ENCODE results near the gene GPALPP1.

GRCh38 chr13:44955406-44955805, 33.9 kb upstream of the GPALPP1 start:
- TF ChIP-seq CTCF (IDR thresholded peaks at IDR 0.05) (no peak), POLR2A (IDR thresholded peaks at IDR 0.05) (no peak)
